T47D (cell line): ENCODE data around the gene RNU1-1.
A peak's percentile ranks its signal among the peaks of the same experiment; 100 is the strongest.
"Not testable (repeated sequence)": the region's sequence is repeated elsewhere in the genome, so short reads cannot be mapped to it uniquely, and the experiment has no call there.

Experiments
- DNase-seq, 2 experiments: peaks; one replicate each; pipeline versions ENCODE4 v3.0.0 to v3.0.0-alpha.2; 2011 to 2012; ENCODE audit warnings: low read depth in 1 of 2, low spot score in 1 of 2
- JUND ChIP-seq: IDR thresholded peaks from 2 replicates; pipeline ENCODE4 v1.6.1; 2012; ENCODE audit warnings: low read depth
- in situ Hi-C: cut with HindIII; loops from 2 replicates; pipeline ENCODE4 v1.10.0; 2016; ENCODE audit warnings: low sequenced_read_pairs, low pct_unique_long_range_greater_than_20kb

The RNU1-1 gene

GRCh38 chr1:16484931-16485330, 29.2 kb downstream of the RNU1-1 start:
- TF ChIP-seq JUND: no peak
- in situ Hi-C loops: no loop called here
- DNase-seq: no peak

- in situ Hi-C loops: no loop called here
- no peak for DNase-seq
- no peak for TF ChIP-seq JUND
Observed at GRCh38 chr1:16484501-16484835, 29.6 kb downstream of the RNU1-1 start.

- DNase-seq: not testable (repeated sequence)
Observed at GRCh38 chr1:16483639-16484500, 30.2 kb downstream of the RNU1-1 start.

GRCh38 chr1:16483146-16483545, 30.9 kb downstream of the RNU1-1 start:
- DNase-seq, in situ Hi-C loops: not testable (repeated sequence)

More at GRCh38 chr1:16483639-16484500, 30.2 kb downstream of the RNU1-1 start:
- in situ Hi-C loops: not testable (repeated sequence)

GRCh38 chr1:16478091-16478490, 36.0 kb downstream of the RNU1-1 start:
- no peak for TF ChIP-seq JUND
- no peak for DNase-seq
- in situ Hi-C loops: no loop called here

GRCh38 chr1:16475771-16476770, 38.0 kb downstream of the RNU1-1 start:
- in situ Hi-C loops, DNase-seq: not testable (repeated sequence)

GRCh38 chr1:16474891-16475290, 39.2 kb downstream of the RNU1-1 start:
- in situ Hi-C loops: not testable (repeated sequence)
- peak in 1 of 2 experiments; percentile 17 for DNase-seq

- DNase-seq: no peak
- no peak for TF ChIP-seq JUND
- in situ Hi-C loops: no loop called here
Observed at GRCh38 chr1:16474166-16474800, 39.8 kb downstream of the RNU1-1 start.

- in situ Hi-C loops: no loop called here
- no peak for TF ChIP-seq JUND
- DNase-seq: no peak
Observed at GRCh38 chr1:16468558-16468957, 45.5 kb downstream of the RNU1-1 start.

GRCh38 chr1:16464917-16465625, 49.0 kb downstream of the RNU1-1 start:
- TF ChIP-seq JUND: no peak
- in situ Hi-C loops: no loop called here
- no peak for DNase-seq
